ENCODE data around the gene KRTAP12-3.

Gene KRTAP12-3

DNA sequence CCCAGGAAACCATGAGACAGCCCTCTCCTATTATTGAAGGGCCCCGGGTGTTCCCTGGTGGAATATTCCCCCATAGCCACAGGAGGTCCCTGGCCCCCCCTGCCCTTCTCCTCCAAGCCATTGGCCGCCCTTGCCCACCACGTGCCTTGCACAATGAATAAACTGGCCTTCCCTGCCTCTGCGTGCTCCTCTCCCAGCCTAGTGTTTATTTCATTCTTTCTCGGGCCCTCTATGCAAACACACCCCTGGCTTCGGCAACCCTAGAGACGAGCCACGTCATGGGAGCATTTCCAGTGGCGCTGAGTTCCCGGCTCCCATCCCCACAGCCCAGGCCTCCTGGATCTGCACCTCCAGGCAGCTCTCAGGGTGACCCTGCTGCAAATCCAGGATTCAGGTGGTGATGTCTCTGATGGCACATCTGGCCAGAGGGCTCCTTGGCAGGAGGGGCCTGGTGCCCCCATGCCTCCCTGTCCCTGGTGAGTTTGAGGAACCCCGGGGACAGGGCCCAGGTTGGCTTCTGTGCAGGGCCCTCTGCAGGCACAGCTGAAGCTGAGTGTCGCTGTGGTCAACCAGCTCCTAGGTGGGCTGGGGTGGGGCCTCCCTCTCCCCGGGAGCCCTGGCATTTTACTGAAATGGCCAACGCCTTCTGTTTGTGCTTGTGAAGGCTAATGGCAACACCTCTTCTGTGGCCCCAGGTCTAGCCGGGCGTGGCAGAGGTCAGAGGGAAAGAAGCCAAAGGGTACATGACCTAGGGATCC is 45.4 kb downstream of the KRTAP12-3 start:
- DNase-seq (ENCODE audit: low read depth in 2 of 2), result no peak

DNA sequence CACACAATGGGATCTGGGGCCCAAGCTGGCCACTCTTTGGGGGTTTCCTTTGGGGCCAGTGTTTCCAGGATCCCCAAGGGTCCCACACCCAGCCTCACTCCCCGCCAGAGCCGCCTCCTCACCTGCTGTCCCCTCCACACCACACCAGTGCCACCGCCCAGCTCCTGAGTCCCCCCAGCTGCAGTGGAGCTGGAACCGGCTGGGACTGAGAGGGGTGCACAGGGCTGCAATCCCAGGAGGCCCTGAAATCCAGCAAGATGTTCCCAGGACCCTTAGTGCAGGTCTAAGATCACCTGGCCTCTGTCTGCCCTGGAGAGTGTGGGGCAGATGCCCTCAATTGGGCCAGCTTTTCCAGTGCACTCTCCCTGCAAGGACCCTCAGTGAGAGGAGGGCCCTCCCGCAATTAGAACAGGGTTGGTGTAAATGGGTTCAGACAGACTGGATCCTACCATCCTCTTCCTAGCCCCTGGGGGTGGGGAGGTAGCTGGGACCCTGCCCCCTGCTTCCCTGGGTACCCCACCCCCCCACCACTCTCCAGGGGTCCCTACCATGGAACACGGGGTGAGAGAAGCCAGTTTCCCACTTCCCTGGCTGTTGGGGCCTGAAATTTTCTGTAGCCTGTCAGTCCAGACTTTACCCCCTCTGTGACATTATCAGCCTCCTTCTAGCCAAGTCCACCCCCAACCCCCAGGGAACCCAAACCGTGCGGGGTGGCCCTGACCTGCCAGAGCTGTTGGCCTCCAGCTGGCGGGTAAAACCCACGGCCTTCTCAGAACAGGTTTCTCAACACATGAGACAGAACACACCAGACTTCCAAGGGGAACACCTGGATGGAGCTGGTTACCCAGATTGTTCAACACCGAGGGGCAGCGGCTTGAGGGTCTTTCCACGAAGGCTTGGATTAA is 46.3 kb downstream of the KRTAP12-3 start:
- DNase-seq (ENCODE audit: low read depth in 2 of 2), result no peak

DNA sequence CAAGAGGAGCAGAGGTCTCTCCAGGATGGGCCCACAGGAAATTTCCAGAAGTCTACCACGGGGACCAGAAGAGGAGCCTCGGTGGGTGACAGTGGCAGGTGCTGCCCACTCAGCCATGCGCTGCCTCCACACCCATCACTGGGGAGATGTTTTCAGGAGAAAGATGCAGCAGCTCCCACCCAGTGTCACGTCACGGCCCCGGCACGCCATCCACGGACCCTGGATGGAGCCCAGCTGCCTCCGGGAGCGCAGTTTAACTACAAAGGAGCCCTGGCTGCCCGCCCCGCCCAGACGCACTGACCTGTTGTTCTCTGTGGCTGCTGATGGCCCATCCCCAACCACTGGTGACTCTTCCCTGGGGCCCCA is 46.9 kb downstream of the KRTAP12-3 start:
- DNase-seq (ENCODE audit: low read depth in 2 of 2), result no peak

DNA sequence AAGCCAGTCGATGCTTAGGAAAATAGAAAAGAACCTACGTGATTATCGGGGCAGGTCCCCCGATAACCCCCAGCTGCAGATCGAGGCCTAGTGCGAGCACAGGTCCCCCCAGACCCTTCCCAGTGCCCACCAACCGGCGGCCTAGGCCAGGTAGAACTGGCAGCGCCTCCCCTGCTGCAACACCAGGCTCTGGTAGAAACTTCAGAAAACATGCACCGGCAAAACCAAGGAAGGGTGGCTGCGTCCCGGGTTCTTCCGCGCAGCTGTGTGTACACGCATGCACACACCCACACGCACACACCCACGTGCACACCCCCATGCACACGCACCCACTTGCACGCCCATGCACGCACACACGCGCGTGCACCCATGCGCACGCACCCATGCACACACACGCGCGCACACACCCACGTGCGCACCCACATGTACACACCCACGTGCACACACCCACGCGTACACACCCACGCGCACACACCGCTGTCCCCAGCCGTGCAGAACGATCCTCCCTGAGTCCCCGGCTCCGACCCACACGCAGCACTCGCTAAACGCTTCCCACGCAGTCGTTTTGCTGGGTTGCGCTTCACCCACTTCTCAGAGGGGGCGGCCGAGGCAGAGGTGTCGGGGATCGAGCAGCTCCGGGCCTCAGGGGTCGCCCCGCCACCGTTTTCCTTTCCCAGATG is 48.4 kb downstream of the KRTAP12-3 start:
- no peak for DNase-seq (ENCODE audit: low read depth in 2 of 2)

DNA sequence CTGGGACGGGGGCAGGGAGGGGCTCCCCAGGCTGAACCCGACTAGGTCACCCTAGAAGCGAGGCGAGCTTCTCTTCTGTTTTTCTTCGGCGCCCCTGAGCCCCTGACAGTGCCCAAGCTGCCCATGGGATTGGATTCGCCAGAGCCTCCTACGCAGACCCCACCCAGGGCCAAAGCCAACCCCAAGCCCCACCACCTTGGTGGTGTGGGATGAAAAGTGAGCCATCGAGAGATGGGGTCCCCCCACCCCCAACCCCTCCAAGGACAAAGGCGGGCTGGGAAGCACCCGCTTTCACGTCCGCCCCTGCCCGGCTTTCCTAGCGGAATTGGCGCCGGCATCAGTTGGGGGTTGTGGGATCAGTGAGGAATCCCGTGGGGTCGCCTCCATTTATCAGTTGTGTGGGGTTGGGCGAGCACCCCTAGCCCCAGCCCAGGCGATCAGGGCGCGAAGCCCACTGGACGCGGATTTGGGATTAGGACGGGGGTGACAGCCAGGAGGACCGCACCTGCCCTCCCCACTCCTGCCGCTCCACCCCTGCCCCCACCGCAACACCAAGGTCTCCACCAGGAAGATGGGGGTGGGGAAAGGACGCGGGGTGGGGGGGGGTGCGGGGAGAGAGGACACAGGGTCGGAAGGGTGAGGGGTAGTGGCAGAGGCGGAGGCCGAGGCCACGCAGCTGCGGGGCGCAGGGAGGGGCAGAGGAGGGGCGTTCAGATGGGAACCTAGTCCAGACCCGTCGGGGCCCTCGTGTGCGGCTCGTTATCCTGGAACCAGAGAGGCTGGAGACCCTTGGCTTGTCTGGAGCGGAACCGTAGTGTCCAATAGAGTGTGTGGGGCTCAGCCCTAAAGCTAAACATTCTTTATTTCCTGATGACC is 49.2 kb downstream of the KRTAP12-3 start:
- DNase-seq (ENCODE audit: low read depth in 2 of 2), result no peak
